ENCODE data around the gene LINC00237.

The LINC00237 gene

DNA sequence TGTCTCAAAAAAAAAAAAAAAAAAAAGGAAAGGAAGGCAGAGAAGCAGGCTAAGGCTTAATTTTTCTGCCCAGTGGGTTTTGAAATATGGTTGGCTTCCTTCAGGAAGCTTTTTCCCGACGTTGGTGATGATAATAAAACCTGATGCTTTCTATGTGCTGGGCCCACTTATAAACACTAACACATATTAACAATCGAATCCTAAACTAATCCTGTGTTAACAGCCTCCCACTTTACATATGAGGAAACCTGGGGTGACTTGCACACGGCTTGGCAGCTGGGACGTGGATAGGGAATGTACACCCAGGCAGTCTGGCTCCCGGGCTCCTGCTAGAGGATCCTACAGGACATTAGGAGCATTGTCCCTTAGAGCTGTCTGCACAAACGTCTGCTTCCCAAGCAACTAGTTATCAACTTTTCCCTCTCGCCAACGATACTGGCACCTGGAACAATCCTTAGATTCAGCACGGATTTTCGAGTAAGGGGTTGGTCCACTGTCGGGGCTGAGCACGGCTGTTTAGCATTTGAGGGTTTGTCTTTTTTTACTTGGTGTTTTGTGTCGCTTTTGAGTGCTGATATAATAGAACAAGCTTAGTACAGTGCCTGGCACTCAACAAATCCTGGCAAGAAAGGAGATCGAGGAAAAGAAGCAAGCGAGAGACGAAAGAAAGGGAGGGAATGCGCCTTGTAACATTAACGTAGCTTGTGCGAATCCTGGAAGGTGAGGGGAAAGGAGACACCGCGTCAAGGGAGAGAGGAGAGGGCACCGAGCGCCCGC lies 19.1 kb upstream of the LINC00237 start:
- DNase-seq: peak; percentile 54

- no peak for DNase-seq
Observed at GRCh38 chr20:21124190-21124589, 18.0 kb upstream of the LINC00237 start.

- DNase-seq: no peak
Observed at GRCh38 chr20:21118782-21119181, 12.6 kb upstream of the LINC00237 start.

DNA sequence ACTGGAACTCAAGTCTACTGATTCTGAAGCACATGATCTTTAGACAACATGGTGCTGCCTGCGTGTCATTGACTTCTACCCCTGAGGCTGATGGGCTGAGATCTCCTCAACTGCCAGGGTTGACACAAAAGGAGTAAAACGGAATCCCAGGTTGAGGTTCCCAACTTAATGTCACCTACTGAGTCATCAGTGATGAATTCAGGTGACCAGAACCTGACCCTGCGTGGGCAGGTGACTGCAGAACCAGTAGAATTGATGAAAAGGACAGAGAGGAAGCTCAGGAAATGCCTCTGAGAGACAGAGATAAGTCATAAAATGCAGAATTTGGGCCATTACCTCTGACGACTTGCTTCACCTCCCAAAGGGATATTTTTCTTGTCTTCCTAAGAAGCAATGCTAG lies 12.0 kb upstream of the LINC00237 start:
- no peak for DNase-seq

DNA sequence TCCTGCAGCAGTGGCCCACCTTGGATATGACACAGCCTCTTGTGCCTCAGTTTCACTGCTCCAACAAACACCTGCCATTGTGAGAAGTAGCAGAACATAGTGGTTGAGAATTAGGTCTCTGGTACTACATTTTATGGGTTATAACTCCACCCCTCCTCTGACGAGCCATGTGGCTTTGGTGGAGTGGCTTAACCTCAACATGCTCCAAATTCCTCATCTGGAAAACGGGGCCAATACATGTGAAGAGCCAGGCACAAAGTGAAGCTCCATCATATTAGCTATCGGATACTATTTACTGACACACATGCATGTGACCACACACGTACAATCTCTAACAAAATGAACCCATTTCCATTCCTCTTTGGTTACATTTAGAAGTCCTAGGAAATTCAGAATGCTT lies 11.4 kb upstream of the LINC00237 start:
- no peak for DNase-seq

- DNase-seq: no peak
Observed at GRCh38 chr20:21114584-21114983, 8.4 kb upstream of the LINC00237 start.

DNA sequence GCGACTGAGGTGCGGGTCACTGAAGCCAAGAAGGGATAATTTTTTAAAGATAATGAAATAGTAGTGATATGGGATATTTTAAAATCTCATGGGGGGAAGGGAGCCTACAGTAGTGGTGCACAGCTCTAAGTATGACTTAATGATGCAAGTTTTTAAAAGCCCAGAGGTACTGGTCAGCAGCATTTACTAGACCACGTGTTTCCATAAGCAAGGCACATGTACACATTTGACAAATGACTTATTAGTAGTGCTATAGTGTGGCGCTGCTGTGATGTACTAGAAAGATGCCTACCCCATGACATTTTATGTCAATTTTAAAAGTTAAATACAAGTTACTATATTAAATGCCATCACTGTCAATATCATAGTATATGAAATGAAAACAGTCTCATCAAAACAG lies 7.5 kb upstream of the LINC00237 start:
- no peak for DNase-seq

- no peak for DNase-seq
Observed at GRCh38 chr20:21111416-21111815, 5.3 kb upstream of the LINC00237 start.

GRCh38 chr20:21110811-21111210 lies 4.7 kb upstream of the LINC00237 start:
- no peak for DNase-seq

DNA sequence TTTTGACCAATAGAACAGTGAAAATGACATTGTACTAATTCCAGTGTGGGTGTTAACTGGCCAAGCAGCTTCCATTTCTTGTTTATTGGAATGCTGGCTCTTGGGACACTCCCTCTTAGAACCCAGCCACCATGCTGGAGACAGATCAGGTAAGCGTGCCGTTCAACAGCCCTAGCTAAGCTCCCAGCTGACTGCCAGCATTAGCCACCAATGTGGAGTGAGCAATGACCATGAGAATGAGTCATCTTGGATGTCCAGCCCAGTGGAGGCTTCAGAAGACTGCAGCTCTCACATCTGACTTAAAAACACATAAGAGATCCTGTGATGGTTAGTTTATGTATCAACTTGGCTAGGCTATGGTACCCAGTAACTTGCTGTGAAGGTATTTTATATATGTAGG lies 3.0 kb upstream of the LINC00237 start:
- DNase-seq: no peak

- no peak for DNase-seq
Observed at GRCh38 chr20:21105429-21106170, 558 bp downstream of the LINC00237 start.

DNA sequence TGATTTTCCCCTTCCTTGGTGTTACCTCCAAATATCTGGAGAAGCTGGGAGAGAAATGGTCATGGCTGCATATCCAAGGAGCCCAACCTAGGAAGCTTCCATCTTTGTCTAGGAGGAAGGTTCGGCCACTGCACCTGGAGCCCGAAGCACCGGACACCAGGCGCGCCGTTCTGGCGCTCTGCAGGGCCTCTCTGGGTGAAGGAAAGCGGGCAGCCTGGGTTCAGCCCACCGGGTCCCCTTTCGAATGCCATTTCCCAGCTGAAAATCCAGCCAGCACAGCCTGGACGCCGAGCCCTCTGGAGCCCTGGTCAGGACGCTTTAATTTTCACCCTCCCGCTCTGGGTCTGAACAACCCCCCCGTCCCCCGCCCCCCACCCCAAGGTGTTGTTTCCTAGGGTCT lies 1.2 kb downstream of the LINC00237 start:
- DNase-seq: no peak

- DNase-seq: no peak
Observed at GRCh38 chr20:21104466-21104761, 1.7 kb downstream of the LINC00237 start.

GRCh38 chr20:21103582-21104465 lies 2.3 kb downstream of the LINC00237 start:
- DNase-seq: no peak

DNA sequence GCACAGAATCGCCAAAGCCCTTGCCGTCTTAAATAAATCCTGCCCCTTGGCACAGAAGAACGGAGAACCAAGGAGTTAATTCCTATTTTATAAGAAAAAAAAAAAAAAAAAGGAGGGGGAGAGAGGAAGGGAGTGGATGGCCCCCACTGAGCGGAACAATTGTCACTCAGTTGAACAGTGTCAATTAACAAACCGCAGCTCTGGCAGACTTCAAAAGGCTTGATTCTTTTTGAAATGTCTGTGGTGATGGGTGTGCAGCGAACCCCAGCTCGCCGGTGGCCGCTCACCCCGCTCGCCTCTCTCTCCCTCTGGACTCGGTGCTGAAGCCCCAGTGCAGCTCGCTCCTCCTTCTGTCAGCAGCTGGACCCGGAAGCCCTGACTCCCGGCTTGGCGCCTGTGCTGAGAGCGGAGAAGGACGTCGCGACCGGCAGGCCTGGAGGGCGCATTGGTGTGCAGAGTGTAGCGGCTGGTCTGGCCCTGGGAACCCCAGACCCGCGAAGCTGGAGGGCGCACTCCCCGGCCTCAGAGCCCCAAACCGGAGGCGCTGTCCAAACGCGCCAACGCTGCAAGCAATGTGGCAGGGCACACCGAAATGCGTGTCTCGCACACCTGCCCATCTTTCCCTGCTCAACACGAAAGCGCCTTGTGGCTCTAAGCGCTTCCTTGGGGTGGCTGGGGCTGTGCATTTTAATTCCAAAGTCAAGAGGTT lies 3.4 kb downstream of the LINC00237 start:
- no peak for DNase-seq

DNA sequence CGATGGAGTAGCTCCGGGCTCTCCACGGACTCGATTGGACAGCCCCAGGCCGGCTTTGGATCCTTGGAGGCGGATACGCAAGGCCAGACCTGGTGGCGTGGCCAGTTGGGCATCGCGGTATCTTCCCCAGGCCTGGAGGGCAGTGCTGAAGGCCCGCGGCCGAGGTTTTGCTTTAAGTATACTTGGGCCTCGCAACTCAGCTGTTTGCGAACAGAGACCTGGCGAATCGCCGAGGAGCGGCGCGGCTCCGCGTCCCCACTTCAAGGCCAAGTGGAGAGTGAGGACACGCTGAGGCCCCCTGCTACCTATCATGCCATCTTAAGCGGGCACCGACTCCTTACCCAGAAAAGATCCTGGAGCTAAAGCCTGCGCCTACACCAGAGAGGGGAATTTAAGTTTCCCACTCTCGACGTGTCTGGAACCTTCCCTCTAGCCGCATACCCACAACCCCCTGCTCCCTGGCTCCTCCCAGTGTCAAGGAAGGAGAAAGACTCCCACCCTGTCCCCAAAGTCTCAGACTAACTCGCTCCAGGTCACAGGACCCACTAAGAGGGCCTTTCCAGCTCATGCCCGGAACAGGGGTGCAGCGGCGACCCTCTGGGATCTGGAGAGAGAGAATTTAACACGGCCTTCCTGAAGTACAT lies 4.1 kb downstream of the LINC00237 start:
- no peak for DNase-seq

- no peak for DNase-seq
Observed at GRCh38 chr20:21101453-21101931, 4.7 kb downstream of the LINC00237 start.

DNA sequence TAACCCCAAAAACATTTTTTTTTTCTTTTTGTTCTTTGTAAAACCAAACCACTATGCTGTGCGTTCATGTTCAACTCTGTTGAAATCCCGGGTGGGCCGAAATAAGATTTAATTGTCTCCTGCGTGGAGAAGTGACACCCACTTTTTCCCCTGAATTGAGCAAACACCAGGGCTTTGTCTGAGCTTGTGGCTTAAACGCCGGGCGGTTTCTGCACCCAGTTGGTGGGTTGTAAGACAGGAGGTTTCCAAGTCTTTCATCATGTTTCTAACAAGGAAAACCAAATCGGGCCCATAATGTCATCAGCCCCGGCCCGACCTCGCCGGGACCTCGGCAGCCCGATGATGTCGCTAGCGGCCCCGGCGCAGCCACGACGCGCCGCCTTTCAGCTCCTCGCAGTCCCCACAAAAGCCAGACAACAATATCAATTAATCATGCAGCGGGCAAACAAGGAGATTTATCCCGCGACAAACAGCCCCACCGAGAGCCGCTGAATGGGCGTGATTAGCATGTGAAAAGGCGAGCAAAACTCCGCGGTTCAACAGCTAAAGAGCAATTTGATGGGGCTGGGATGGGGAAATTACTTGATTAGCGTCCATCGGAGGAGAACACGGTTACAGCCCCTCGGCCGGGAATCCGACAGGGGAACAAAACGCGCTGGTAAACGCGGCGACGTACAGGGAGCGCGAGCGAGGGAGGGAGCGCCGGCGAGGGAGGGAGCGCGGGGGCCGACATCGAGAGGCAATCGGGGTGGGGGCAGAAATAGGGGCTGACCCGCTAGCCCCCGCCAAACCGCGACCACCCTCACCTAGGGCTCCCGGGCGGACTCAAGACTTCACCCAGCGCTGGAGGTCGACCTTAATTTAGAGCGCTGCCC lies 5.3 kb downstream of the LINC00237 start:
- peak; percentile 38 for DNase-seq

DNA sequence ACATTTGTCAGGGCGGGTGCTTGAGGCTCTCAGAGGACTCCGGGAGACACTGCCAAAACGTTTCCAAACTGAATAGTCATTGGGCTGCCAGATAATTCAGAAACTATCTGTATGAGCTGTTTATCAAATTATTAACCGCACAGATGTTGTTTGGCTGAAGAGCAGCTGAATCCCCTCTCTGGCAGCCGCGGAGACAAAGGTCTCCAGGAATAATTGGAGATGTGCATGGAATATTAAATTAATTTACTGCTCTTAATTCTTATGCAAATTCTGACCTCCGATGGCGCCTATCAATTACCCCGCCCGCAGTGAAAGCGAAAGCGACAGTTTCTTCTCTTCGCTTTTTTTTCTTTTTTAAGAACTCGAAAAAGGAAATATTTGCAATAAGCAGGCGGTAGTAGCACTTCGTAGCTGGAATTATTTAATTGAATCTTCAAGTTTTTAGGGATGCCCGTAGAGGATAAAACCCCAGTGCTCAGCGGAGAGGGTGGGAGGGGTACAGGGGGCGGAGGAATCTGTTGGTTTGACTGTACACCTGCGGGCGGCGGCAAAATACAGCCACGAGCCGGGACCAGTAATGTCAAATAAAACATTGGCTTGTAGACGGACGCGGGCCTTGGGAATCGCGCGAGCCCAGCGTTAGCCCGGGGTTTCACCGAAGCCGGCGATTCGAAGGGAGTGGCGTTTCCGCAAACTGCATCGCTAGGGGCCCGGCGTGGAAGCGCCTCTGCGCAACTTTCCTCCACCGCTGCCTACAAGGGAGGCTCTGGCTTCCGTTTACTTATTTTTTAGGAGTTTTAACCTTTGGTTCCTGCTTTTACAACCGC lies 6.2 kb downstream of the LINC00237 start:
- peak; percentile 62 for DNase-seq

- DNase-seq: no peak
Observed at GRCh38 chr20:21096321-21097043, 9.7 kb downstream of the LINC00237 start.
